Immature natural killer cell (primary cell): ENCODE data around the gene HSD17B2. TPM values are rescaled to one million over a fixed set of nuclear protein-coding genes. Genes with fewer than 3 reads are reported as not detected.
"Not testable (repeated sequence)": the region's sequence is repeated elsewhere in the genome, so short reads cannot be mapped to it uniquely, and the experiment has no call there.

ENCODE experiments used
- DNase-seq, 3 donors: peaks; one replicate each; pipeline ENCODE4 v3.0.0; 2022; ENCODE audit warnings: mixed read lengths in 1 of 3
- H3K27ac Mint-ChIP-seq, 6 donors: one replicate each; pipeline ENCODE4 v1.8.0; 2020; ENCODE audit warnings: mixed read lengths in 6 of 6, mild to moderate bottlenecking in 5 of 6, inconsistent platforms in 4 of 6, moderate library complexity in 3 of 6
- H3K27me3 Mint-ChIP-seq, 3 donors: one replicate each; pipeline ENCODE4 v1.8.0; 2020 to 2021; ENCODE audit warnings: low read depth in 3 of 3, mild to moderate bottlenecking in 3 of 3, mixed read lengths in 3 of 3, moderate library complexity in 3 of 3, inconsistent platforms in 1 of 3
- H3K36me3 Mint-ChIP-seq, 3 donors: one replicate each; pipeline ENCODE4 v1.8.0; 2020; ENCODE audit warnings: mixed read lengths in 3 of 3, inconsistent platforms in 2 of 3, mild to moderate bottlenecking in 2 of 3
- H3K4me1 Mint-ChIP-seq, 2 donors: one replicate each; pipeline ENCODE4 v1.8.0; 2020; ENCODE audit warnings: inconsistent platforms in 2 of 2, mild to moderate bottlenecking in 2 of 2, mixed read lengths in 2 of 2, moderate library complexity in 1 of 2
- H3K4me3 Mint-ChIP-seq, 5 donors: one replicate each; pipeline ENCODE4 v1.8.0; 2020; ENCODE audit warnings: mild to moderate bottlenecking in 5 of 5, mixed read lengths in 5 of 5, inconsistent platforms in 3 of 5, moderate library complexity in 3 of 5
- H3K9me3 Mint-ChIP-seq, 6 donors: one replicate each; pipeline ENCODE4 v1.8.0; 2020; ENCODE audit warnings: mild to moderate bottlenecking in 6 of 6, mixed read lengths in 6 of 6, inconsistent platforms in 4 of 6, moderate library complexity in 3 of 6
- polyA plus RNA-seq, 3 donors: library from polyadenylated mRNA; unstranded; fragments of 300-500 nt; fragmentation: Illumina TruSeq; gene quantifications; one replicate each; pipeline ENCODE4 v1.2.3, GENCODE V29; 2021

Gene HSD17B2
- polyA plus RNA-seq, 3 donors from 2014 or later: not detected

DNA sequence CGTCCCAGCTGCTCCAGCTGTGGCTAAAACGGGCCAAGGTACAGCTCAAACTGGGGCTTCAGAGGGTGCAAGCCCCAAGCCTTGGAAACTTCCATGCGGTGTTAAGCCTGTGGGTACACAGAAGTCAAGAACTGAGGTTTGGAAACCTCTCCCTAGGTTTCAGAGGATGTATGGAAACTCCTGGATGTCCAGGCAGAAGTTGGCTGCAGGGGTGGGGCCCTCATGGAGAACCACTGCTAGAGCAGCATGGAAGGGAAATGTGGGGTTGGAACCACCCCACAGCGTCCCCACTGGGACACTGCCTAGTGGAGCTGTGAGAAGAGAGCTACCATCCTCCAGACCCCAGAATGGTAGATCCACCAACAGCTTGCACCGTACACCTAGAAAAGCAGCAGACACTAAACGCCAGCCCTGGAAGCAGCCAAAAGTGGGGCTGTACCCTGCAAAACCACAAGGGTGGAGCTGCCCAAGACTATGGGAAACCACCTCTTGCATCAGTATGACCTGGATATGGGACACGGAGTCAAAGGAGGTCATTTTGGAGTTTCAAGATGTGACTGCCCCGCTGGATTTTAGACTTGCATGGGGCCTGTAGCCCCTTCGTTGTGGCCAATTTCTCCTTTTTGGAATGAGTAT, 26.0 kb upstream of the HSD17B2 start:
- Mint-ChIP-seq H3K9me3 (peaks cover 0 to 8% (median 0%) of the 10 kb centered on the region in 6 donors), H3K27ac (peak overlapping the region in 1 of 6 donors; percentile 17)

DNA sequence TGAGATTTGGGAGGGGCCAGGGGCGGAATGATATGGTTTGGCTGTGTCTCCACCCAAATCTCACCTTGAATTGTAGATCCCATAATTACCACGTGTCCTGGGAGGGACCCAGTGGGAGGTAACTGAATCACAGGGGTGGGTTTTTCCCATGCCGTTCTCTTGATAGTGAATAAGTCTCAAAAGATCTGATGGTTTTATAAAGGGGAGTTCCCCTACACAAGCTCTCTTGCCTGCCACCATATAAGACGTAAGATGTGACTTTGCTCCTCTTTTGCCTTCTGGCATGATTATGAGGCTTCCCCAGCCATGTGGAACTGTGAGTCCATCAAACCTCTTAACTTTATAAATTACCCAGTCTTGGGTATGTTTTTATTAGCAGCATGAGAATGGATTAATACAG, 25.3 kb upstream of the HSD17B2 start:
- DNase-seq, H3K27ac Mint-ChIP-seq, H3K27me3 Mint-ChIP-seq, H3K9me3 Mint-ChIP-seq: not testable (repeated sequence)
- Mint-ChIP-seq H3K4me3 (peak overlapping the region in 3 of 5 donors; percentile 88 to 98 (median 89)), H3K36me3 (peaks cover 3 to 23% (median 9%) of the 10 kb centered on the region in 3 donors), H3K4me1 (peaks cover 21 to 34% of the 10 kb centered on the region in 2 donors)

More for the DNA sequence above, 26.0 kb upstream of the HSD17B2 start:
- no peak for DNase-seq
- Mint-ChIP-seq H3K36me3 (peaks cover 4 to 24% (median 9%) of the 10 kb centered on the region in 3 donors), H3K4me3 (peak overlapping the region in 2 of 5 donors; percentile 19 to 36), H3K4me1 (peaks cover 23 to 34% of the 10 kb centered on the region in 2 donors), H3K27me3 (peaks cover 0 to 6% (median 1%) of the 10 kb centered on the region in 3 donors)

DNA sequence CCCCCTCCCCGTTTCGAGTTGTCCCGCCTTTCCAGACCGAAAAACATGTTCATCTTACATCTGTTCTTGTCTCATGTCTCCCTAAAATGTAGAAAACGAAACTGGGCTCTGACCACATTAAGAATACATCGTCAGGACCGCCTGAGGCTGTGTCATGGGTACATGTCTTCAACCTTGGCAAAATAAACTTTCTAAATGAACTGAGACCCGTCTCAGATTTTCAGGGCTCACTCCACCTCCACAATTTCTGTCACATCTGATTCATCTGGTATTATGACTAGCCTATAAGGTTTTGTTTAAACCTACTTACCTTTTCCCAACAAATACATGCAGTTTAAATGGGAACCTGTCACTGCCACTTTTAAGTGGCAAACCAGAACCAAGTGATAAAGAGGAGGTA, 24.4 kb upstream of the HSD17B2 start:
- Mint-ChIP-seq H3K4me1 (peaks cover 21 to 34% of the 10 kb centered on the region in 2 donors), H3K27ac (peak overlapping the region in 5 of 6 donors; percentile 73 to 87 (median 84)), H3K4me3 (peak overlapping the region; percentile 88 to 98 (median 89)), H3K36me3 (peaks cover 3 to 20% (median 9%) of the 10 kb centered on the region in 3 donors), H3K9me3 (peaks cover 0 to 8% (median 3%) of the 10 kb centered on the region in 6 donors), H3K27me3 (peaks cover 0 to 13% (median 1%) of the 10 kb centered on the region in 3 donors)
- DNase-seq: no peak

GRCh38 chr16:82011199-82011641, 23.8 kb upstream of the HSD17B2 start, which contains the start of gene SDR42E1:
SDR42E1 (minus strand) TSS chr16:82011470; CDS start chr16:82000858, 10,612 bp downstream.
- Mint-ChIP-seq H3K9me3 (peaks cover 0 to 8% (median 3%) of the 10 kb centered on the region in 6 donors), H3K36me3 (peaks cover 3 to 18% (median 9%) of the 10 kb centered on the region in 3 donors), H3K4me3 (peak within 1 kb of the TSS; percentile 88 to 98 (median 89)), H3K4me1 (peaks cover 21 to 34% of the 10 kb centered on the region in 2 donors), H3K27ac (peak within 1 kb of the TSS in 5 of 6 donors; percentile 73 to 87 (median 85)), H3K27me3 (peaks cover 0 to 13% (median 1%) of the 10 kb centered on the region in 3 donors)
- peak; percentile 48 to 58 (median 53) for DNase-seq

DNA sequence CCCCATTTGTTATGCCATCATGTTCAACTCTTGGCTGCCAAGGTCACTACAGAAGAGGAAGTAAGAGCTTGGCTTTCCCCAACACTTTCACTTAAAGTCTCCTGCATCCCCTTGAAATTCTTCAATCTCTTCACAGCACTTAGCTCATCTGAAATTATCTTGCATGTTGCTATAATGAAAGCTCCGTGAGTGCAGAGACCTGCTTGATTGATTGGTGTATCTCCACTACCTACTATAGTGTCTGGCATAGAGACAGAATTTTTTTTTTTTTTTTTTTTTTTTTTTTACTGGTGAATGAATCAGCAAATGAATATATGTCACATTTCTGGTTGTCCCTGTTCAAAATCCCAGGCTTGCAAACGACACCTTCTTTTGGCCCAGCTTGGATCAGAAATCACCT, 21.9 kb upstream of the HSD17B2 start:
- peaks cover 0 to 13% (median 4%) of the 10 kb centered on the region in 3 donors for H3K27me3 Mint-ChIP-seq
- H3K4me3 Mint-ChIP-seq: peak overlapping the region in 1 of 5 donors; percentile 4
- H3K9me3 Mint-ChIP-seq: peaks cover 0 to 5% (median 3%) of the 10 kb centered on the region in 6 donors
- DNase-seq: no peak
- H3K27ac Mint-ChIP-seq: no peak overlapping the region
- H3K36me3 Mint-ChIP-seq: peaks cover 3 to 12% (median 5%) of the 10 kb centered on the region in 3 donors
- H3K4me1 Mint-ChIP-seq: peaks cover 21 to 32% of the 10 kb centered on the region in 2 donors

- H3K4me3 Mint-ChIP-seq: no peak overlapping the region
- no peak for DNase-seq
Observed at GRCh38 chr16:82016263-82016662, 18.8 kb upstream of the HSD17B2 start.

GRCh38 chr16:82016964-82017363, 18.1 kb upstream of the HSD17B2 start:
- no peak for DNase-seq
- peaks cover 0 to 5% (median 0%) of the 10 kb centered on the region in 6 donors for H3K9me3 Mint-ChIP-seq
- no peak overlapping the region for H3K4me3 Mint-ChIP-seq
- peaks cover 0 to 3% of the 10 kb centered on the region in 2 donors for H3K4me1 Mint-ChIP-seq
- H3K36me3 Mint-ChIP-seq: no peaks in the 10 kb centered on the region
- peaks cover 2 to 17% (median 6%) of the 10 kb centered on the region in 3 donors for H3K27me3 Mint-ChIP-seq
- H3K27ac Mint-ChIP-seq: no peak overlapping the region

More at GRCh38 chr16:82016263-82016662, 18.8 kb upstream of the HSD17B2 start:
- Mint-ChIP-seq H3K4me1 (peaks cover 5 to 9% of the 10 kb centered on the region in 2 donors), H3K9me3 (peaks cover 0 to 5% (median 0%) of the 10 kb centered on the region in 6 donors), H3K27ac (no peak overlapping the region), H3K36me3 (peaks cover 0 to 3% (median 0%) of the 10 kb centered on the region in 3 donors), H3K27me3 (peaks cover 2 to 17% (median 7%) of the 10 kb centered on the region in 3 donors)

GRCh38 chr16:82017911-82018568, 17.0 kb upstream of the HSD17B2 start:
- no peak for DNase-seq
- H3K4me3 Mint-ChIP-seq: no peak overlapping the region
- H3K4me1 Mint-ChIP-seq: no peaks in the 10 kb centered on the region
- no peak overlapping the region for H3K27ac Mint-ChIP-seq
- H3K9me3 Mint-ChIP-seq: peaks cover 0 to 5% (median 0%) of the 10 kb centered on the region in 6 donors
- peaks cover 2 to 16% (median 6%) of the 10 kb centered on the region in 3 donors for H3K27me3 Mint-ChIP-seq
- no peaks in the 10 kb centered on the region for H3K36me3 Mint-ChIP-seq

DNA sequence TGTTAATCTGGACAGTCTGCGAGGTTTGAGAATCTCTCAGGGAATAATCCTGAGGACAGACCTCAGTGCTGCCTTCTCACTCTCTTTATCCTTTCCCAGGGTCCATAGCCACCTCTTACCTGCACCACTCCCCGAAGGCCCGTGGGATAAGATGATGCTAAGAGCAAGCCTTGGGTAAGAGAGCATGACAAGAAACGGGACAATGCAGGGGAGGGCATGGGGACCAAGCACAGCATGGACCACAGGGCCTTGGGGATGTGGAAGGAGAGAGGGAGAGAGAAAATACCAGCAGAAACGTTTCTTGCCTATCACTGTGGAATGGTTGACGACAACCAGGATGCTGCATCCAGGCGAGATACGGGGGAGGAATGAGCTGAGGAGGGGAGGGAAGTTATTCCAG, 15.5 kb upstream of the HSD17B2 start:
- Mint-ChIP-seq H3K9me3 (peaks cover 0 to 5% (median 0%) of the 10 kb centered on the region in 6 donors), H3K36me3 (no peaks in the 10 kb centered on the region), H3K27me3 (peaks cover 2 to 24% (median 9%) of the 10 kb centered on the region in 3 donors), H3K4me1 (no peaks in the 10 kb centered on the region), H3K4me3 (no peak overlapping the region), H3K27ac (no peak overlapping the region)
- no peak for DNase-seq

GRCh38 chr16:82020051-82020450, 15.0 kb upstream of the HSD17B2 start:
- peaks cover 0 to 4% (median 0%) of the 10 kb centered on the region in 6 donors for H3K9me3 Mint-ChIP-seq
- peaks cover 4 to 19% (median 10%) of the 10 kb centered on the region in 3 donors for H3K27me3 Mint-ChIP-seq
- no peaks in the 10 kb centered on the region for H3K4me1 Mint-ChIP-seq
- no peak overlapping the region for H3K4me3 Mint-ChIP-seq
- no peak for DNase-seq
- no peaks in the 10 kb centered on the region for H3K36me3 Mint-ChIP-seq
- H3K27ac Mint-ChIP-seq: no peak overlapping the region

DNA sequence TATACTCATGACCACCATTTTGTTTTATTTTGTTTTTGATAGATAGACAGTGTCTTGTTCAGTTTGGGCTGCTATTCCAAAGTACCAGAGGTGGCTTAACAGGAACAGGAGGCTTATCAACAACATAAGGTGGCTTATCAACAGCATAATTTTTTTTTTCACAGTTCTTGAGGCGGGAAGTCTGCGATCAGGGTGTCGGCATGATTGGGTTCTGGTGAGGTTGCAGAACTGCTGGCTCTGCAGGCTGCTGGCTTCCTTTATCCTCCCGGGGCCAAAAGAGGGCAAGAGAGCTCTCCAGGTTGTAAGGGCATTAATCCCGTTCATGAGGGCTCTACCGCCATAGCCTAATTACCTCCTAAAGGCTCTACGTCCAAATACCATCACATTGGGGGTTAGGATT, 11.8 kb upstream of the HSD17B2 start:
- no peak for DNase-seq
- Mint-ChIP-seq H3K9me3 (no peaks in the 10 kb centered on the region), H3K27ac (no peak overlapping the region), H3K4me1 (no peaks in the 10 kb centered on the region), H3K36me3 (no peaks in the 10 kb centered on the region), H3K27me3 (peaks cover 4 to 18% (median 10%) of the 10 kb centered on the region in 3 donors), H3K4me3 (no peak overlapping the region)

DNA sequence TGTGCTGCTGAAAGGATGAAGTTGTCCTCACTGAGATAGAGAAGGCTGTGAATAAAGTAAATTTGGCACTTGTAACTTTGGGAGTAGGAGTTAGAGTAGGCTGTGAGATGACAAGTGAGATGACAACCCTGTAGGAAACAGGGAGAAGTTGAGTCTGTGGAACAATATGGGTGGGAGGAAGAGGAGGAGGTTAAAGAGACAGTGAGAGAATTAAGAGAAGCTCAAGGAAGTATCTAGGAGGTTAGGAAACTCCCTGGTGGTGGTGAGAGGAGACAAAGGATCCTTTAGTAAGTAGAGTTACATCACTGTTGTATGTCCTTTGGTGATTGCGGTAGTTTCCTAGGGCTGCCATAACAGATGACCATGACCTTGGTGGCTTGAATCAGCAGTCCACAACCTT, 10.7 kb upstream of the HSD17B2 start:
- H3K9me3 Mint-ChIP-seq: no peaks in the 10 kb centered on the region
- H3K4me3 Mint-ChIP-seq: no peak overlapping the region
- H3K27ac Mint-ChIP-seq: no peak overlapping the region
- no peaks in the 10 kb centered on the region for H3K36me3 Mint-ChIP-seq
- no peak for DNase-seq
- peaks cover 4 to 16% (median 7%) of the 10 kb centered on the region in 3 donors for H3K27me3 Mint-ChIP-seq
- H3K4me1 Mint-ChIP-seq: no peaks in the 10 kb centered on the region

- no peak overlapping the region for H3K27ac Mint-ChIP-seq
- no peak overlapping the region for H3K4me3 Mint-ChIP-seq
- H3K27me3 Mint-ChIP-seq: peaks cover 3 to 13% (median 7%) of the 10 kb centered on the region in 3 donors
- no peak for DNase-seq
- H3K9me3 Mint-ChIP-seq: no peaks in the 10 kb centered on the region
- no peaks in the 10 kb centered on the region for H3K4me1 Mint-ChIP-seq
- no peaks in the 10 kb centered on the region for H3K36me3 Mint-ChIP-seq
Observed at GRCh38 chr16:82024883-82025282, 10.2 kb upstream of the HSD17B2 start.

DNA sequence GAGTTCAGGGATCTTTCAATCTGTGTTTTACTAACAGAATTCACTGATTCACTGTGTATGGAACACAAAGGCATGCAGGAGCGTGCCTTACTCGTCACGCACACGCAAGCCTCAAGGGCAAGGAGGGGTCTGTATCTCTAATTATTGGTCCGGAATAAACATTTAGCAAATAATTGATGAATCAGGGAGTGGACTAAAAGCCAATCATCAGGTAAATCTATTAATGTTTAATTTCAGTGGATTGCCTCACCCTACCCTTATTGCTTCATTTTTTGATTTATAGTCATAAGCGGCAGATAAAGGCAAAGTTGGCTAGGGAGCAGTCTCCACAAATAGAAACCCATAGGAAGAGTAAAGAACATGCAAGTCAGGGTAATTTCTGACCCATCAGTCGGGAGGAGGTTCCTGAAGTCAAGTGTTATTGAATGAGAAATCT, 7.4 kb upstream of the HSD17B2 start:
- DNase-seq: no peak
- Mint-ChIP-seq H3K9me3 (no peaks in the 10 kb centered on the region), H3K4me3 (no peak overlapping the region), H3K4me1 (no peaks in the 10 kb centered on the region), H3K36me3 (no peaks in the 10 kb centered on the region), H3K27me3 (peaks cover 2 to 9% (median 7%) of the 10 kb centered on the region in 3 donors), H3K27ac (no peak overlapping the region)
